Measurements from ENCODE around the gene DSP. TPM values are rescaled to one million over a fixed set of nuclear protein-coding genes. Genes with fewer than 3 reads are reported as not detected.

DSP gene
- total and polyA plus RNA-seq, 2 of the 13 experiments (the other 11 are each of a cell fraction or from before 2014, with no cell fraction given), result 89.8 to 117 TPM

DNA sequence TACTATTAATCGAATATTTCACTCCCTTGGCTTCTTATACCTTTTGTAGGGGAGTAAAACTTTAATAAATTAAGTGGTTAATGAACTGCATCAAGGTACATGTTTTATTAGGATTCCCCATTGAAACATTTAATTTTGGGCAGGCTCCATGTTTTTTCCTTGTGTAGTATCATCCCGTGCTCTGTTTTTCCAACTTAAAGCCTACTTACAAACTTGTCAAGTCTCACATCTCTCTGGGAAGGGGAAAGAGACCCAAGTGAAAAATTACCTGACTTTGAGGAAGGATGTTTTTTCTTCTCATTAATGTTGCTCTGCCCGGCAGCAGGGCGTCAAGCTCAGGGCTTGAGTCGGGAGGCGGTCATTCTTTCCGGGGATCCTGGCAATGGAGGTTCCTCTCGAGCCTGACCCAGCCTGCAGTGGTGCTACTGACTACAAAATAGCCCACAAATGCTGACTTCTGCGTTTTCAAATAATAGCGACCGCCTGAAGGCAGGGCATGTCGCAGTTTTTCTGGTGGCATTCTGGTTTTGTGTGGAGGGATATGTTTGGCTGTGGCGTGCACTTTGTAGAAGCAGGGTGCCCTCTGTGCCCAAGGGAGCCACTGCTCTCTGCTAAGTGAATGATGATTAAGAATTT, 2.4 kb downstream of the DSP start (continued):
- TF ChIP-seq ZNF605 (CRISPR knock-in tag; IDR thresholded peaks at IDR 0.05) (no peak), ZNF251 (CRISPR knock-in tag; IDR thresholded peaks at IDR 0.05) (no peak), SCMH1 (CRISPR knock-in tag; IDR thresholded peaks at IDR 0.05; ENCODE audit: borderline replicate concordance) (no peak), ZNF30 (CRISPR knock-in tag; IDR thresholded peaks at IDR 0.05) (no peak), RFX3 (CRISPR knock-in tag; IDR thresholded peaks at IDR 0.05) (no peak), TRIM24 (CRISPR knock-in tag; IDR thresholded peaks at IDR 0.05) (no peak), BHLHE40 (IDR thresholded peaks at IDR 0.05; ENCODE audit: low read length) (no peak), ZBTB38 (CRISPR knock-in tag; IDR thresholded peaks at IDR 0.05) (peak; percentile 33; the same call in 1 of the 2 replicates), ZNF354B (CRISPR knock-in tag; IDR thresholded peaks at IDR 0.05) (no peak), ZNF263 (CRISPR knock-in tag; IDR thresholded peaks at IDR 0.05) (no peak), ZBTB20 (CRISPR knock-in tag; IDR thresholded peaks at IDR 0.05; ENCODE audit: borderline replicate concordance, low read depth) (no peak), SIX4 (CRISPR knock-in tag; IDR thresholded peaks at IDR 0.05) (no peak), U2AF2 (IDR thresholded peaks at IDR 0.05; ENCODE audit: low read depth, low read length) (no peak), MIXL1 (CRISPR knock-in tag; IDR thresholded peaks at IDR 0.05) (no peak), BCL6 (CRISPR knock-in tag; IDR thresholded peaks at IDR 0.05) (no peak; the same call in 1 of the 2 replicates), ZNF720 (CRISPR knock-in tag; IDR thresholded peaks at IDR 0.05) (no peak)
- TF ChIP-seq, protein P1, sequence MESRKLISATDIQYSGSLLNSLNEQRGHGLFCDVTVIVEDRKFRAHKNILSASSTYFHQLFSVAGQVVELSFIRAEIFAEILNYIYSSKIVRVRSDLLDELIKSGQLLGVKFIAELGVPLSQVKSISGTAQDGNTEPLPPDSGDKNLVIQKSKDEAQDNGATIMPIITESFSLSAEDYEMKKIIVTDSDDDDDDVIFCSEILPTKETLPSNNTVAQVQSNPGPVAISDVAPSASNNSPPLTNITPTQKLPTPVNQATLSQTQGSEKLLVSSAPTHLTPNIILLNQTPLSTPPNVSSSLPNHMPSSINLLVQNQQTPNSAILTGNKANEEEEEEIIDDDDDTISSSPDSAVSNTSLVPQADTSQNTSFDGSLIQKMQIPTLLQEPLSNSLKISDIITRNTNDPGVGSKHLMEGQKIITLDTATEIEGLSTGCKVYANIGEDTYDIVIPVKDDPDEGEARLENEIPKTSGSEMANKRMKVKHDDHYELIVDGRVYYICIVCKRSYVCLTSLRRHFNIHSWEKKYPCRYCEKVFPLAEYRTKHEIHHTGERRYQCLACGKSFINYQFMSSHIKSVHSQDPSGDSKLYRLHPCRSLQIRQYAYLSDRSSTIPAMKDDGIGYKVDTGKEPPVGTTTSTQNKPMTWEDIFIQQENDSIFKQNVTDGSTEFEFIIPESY (CRISPR knock-in tag; IDR thresholded peaks at IDR 0.05), result no peak
- TF ChIP-seq, protein P2, sequence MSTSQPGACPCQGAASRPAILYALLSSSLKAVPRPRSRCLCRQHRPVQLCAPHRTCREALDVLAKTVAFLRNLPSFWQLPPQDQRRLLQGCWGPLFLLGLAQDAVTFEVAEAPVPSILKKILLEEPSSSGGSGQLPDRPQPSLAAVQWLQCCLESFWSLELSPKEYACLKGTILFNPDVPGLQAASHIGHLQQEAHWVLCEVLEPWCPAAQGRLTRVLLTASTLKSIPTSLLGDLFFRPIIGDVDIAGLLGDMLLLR (CRISPR knock-in tag; IDR thresholded peaks at IDR 0.05), result no peak
- TF ChIP-seq, protein P3, sequence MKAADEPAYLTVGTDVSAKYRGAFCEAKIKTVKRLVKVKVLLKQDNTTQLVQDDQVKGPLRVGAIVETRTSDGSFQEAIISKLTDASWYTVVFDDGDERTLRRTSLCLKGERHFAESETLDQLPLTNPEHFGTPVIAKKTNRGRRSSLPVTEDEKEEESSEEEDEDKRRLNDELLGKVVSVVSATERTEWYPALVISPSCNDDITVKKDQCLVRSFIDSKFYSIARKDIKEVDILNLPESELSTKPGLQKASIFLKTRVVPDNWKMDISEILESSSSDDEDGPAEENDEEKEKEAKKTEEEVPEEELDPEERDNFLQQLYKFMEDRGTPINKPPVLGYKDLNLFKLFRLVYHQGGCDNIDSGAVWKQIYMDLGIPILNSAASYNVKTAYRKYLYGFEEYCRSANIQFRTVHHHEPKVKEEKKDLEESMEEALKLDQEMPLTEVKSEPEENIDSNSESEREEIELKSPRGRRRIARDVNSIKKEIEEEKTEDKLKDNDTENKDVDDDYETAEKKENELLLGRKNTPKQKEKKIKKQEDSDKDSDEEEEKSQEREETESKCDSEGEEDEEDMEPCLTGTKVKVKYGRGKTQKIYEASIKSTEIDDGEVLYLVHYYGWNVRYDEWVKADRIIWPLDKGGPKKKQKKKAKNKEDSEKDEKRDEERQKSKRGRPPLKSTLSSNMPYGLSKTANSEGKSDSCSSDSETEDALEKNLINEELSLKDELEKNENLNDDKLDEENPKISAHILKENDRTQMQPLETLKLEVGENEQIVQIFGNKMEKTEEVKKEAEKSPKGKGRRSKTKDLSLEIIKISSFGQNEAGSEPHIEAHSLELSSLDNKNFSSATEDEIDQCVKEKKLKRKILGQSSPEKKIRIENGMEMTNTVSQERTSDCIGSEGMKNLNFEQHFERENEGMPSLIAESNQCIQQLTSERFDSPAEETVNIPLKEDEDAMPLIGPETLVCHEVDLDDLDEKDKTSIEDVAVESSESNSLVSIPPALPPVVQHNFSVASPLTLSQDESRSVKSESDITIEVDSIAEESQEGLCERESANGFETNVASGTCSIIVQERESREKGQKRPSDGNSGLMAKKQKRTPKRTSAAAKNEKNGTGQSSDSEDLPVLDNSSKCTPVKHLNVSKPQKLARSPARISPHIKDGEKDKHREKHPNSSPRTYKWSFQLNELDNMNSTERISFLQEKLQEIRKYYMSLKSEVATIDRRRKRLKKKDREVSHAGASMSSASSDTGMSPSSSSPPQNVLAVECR (CRISPR knock-in tag; IDR thresholded peaks at IDR 0.05; ENCODE audit: borderline replicate concordance), result peak; percentile 31; the same call in 1 of the 2 replicates
- TF ChIP-seq, protein P4, sequence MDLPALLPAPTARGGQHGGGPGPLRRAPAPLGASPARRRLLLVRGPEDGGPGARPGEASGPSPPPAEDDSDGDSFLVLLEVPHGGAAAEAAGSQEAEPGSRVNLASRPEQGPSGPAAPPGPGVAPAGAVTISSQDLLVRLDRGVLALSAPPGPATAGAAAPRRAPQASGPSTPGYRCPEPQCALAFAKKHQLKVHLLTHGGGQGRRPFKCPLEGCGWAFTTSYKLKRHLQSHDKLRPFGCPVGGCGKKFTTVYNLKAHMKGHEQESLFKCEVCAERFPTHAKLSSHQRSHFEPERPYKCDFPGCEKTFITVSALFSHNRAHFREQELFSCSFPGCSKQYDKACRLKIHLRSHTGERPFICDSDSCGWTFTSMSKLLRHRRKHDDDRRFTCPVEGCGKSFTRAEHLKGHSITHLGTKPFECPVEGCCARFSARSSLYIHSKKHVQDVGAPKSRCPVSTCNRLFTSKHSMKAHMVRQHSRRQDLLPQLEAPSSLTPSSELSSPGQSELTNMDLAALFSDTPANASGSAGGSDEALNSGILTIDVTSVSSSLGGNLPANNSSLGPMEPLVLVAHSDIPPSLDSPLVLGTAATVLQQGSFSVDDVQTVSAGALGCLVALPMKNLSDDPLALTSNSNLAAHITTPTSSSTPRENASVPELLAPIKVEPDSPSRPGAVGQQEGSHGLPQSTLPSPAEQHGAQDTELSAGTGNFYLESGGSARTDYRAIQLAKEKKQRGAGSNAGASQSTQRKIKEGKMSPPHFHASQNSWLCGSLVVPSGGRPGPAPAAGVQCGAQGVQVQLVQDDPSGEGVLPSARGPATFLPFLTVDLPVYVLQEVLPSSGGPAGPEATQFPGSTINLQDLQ (CRISPR knock-in tag; IDR thresholded peaks at IDR 0.05), result no peak
- TF ChIP-seq, protein P5, sequence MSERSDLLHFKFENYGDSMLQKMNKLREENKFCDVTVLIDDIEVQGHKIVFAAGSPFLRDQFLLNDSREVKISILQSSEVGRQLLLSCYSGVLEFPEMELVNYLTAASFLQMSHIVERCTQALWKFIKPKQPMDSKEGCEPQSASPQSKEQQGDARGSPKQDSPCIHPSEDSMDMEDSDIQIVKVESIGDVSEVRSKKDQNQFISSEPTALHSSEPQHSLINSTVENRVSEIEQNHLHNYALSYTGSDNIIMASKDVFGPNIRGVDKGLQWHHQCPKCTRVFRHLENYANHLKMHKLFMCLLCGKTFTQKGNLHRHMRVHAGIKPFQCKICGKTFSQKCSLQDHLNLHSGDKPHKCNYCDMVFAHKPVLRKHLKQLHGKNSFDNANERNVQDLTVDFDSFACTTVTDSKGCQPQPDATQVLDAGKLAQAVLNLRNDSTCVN (CRISPR knock-in tag; IDR thresholded peaks at IDR 0.05; ENCODE audit: borderline replicate concordance), result 0 out of 2 replicates have a peak, but pooled peaks have one; percentile 29
